ENCODE measurements around the gene NR1D1. TPM values are rescaled to one million over a fixed set of nuclear protein-coding genes. Genes with fewer than 3 reads are reported as not detected.

Gene NR1D1
- polyA plus RNA-seq, 3 donors = 3.2 to 4.7 (median 3.7) TPM

- DNase-seq (ENCODE audit: extremely low read depth in 1 of 11, low read depth in 9 of 11, low spot score in 4 of 11) = no peak
Observed at GRCh38 chr17:40087903-40088718, 12.3 kb downstream of the NR1D1 start.

- DNase-seq (ENCODE audit: extremely low read depth in 1 of 11, low read depth in 9 of 11, low spot score in 4 of 11) = no peak
Observed at GRCh38 chr17:40087049-40087794, 13.2 kb downstream of the NR1D1 start.

DNA sequence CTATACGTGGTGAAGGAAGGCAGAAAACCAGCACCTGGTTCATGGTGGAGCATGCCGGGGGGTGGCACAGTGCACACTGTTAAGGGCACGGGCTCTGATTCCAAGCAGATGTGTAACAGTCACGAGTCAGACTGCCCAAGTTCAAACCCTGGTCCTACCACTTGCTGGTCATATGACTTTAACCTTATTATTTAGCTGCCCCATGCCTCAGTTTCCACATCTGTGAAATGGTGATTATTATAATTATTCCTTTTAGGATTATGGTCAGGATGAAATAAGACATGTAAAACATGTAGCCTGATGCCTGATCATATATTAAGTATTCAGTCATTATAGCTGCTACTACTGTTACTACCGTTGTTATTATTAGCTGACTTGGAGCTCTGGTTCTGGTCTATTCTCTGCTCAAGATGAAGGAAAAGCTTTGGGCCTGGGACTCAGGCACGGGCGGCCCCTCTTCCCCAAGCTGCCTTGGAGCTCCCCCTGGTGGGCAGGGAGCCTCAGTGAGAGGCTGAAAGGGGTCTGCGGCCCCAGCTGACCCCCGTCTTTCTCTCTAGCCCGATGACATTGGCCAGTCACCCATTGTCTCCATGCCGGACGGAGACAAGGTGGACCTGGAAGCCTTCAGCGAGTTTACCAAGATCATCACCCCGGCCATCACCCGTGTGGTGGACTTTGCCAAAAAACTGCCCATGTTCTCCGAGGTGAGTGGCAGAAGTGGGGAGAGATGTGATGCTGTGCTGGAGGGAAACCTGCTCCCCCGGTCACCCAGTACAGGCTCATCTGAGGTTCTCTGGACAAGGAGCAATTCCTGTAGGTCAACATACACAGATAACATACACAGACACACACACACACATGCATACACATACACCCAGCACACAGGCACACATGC lies 14.0 kb downstream of the NR1D1 start:
- no peak for DNase-seq (ENCODE audit: extremely low read depth in 1 of 11, low read depth in 9 of 11, low spot score in 4 of 11)

GRCh38 chr17:40084477-40084876 lies 15.9 kb downstream of the NR1D1 start:
- DNase-seq (ENCODE audit: extremely low read depth in 1 of 11, low read depth in 9 of 11, low spot score in 4 of 11) = no peak

DNA sequence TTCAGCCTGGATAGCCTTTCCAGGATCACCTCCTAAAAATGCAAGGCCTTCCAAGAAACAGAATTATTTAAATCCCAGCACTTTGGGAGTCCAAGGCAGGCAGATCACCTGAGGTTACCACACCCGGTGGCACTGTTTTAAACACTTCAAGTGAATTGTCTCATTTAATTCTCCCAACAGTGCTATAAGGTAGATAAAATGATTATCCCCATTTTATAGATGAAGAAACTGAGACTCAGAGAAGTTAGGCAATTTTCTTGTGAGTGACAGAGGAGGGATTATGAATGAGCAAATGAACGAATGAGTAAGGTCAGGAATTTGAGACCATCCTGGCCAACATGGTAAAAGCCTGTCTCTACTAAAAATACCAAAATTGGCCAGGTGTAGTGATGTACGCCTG lies 20.8 kb downstream of the NR1D1 start:
- DNase-seq (ENCODE audit: extremely low read depth in 1 of 11, low read depth in 9 of 11, low spot score in 4 of 11) = no peak

GRCh38 chr17:40076591-40076990 lies 23.8 kb downstream of the NR1D1 start:
- DNase-seq (ENCODE audit: extremely low read depth in 1 of 11, low read depth in 9 of 11, low spot score in 4 of 11) = no peak

GRCh38 chr17:40075942-40076498 lies 24.4 kb downstream of the NR1D1 start:
- DNase-seq (ENCODE audit: extremely low read depth in 1 of 11, low read depth in 9 of 11, low spot score in 4 of 11) = no peak

- no peak for DNase-seq (ENCODE audit: extremely low read depth in 1 of 11, low read depth in 9 of 11, low spot score in 4 of 11)
Observed at GRCh38 chr17:40075201-40075941, 25.0 kb downstream of the NR1D1 start.

DNA sequence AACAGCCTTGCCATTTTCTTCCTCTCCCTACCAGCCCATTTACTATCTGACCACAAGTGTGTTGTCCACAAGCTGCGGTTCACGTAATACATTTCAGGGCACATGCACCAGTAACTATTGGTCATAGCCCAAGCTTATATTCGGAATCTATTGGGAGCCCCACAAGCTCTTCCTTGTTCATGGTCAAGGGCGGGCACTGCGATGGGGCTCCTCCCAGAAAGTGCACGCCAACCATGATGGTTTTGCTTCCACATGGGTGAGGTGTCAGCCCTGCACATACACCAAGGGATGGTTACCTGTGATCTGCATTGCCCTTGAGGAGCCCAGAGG lies 25.6 kb downstream of the NR1D1 start:
- no peak for DNase-seq (ENCODE audit: extremely low read depth in 1 of 11, low read depth in 9 of 11, low spot score in 4 of 11)

GRCh38 chr17:40074175-40074512 lies 26.2 kb downstream of the NR1D1 start:
- no peak for DNase-seq (ENCODE audit: extremely low read depth in 1 of 11, low read depth in 9 of 11, low spot score in 4 of 11)

DNA sequence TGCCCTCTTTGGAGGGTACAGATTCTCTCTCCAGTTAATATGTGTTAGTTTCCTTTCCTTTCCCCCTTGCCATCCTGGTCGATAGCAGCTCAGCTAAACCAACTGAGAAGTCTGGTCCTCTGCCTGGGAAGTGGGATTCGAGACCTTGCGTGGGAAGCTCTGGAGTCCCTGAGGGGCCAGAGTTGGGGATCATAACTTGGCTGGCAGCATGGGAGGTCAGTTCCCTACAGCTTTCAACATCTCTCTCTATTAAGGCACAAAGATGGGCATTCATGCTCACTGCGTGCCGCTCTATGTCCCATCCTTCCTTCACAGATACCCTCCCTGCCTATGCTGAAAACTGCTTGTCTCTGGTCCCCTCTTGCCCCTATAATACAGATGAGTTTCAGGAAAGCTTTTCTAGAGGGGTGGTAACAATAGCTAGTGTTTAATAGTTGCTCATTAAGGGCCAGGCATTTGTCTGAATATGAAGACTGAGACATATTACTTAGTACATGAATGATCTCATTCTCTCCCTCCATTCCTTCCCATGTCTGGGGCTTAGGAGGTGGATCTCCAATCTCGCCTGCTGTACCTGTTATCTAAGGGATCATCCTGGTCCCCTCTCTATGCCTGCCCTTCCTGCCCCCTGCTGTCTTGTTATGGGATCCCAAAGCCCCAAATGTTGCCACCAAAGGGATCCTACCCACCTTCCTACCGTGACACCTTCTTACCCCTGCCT lies 26.8 kb downstream of the NR1D1 start:
- no peak for DNase-seq (ENCODE audit: extremely low read depth in 1 of 11, low read depth in 9 of 11, low spot score in 4 of 11)

DNA sequence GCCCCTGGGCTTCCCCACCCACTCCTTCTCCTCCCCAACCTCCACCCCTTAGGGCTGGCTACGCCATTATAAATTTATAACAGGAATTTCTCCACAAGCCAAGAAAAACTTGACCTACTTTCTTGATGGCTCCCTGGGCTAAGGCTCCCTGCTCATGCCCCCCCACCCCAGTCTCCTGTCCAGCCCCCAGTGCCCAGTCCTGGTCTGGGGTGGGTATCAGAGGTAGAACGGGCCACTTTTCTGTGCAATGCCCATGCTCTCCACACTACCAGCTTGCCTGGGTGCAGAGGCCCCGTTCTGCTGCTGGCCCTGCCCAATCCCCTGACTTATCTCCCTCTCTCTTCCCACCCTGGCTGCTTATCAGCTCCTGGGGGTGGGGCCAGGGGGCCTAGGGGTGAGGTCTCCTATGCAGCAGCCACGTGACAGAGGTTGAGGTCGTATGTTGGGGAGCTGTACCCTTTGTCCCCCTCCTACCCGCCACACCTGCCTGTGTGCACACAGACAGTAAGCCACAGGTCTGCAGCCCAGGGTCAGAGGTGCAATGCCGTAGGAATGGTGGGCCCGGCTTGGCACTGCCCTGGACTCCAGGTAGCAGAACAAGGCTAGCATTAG lies 27.5 kb downstream of the NR1D1 start:
- no peak for DNase-seq (ENCODE audit: extremely low read depth in 1 of 11, low read depth in 9 of 11, low spot score in 4 of 11)

DNA sequence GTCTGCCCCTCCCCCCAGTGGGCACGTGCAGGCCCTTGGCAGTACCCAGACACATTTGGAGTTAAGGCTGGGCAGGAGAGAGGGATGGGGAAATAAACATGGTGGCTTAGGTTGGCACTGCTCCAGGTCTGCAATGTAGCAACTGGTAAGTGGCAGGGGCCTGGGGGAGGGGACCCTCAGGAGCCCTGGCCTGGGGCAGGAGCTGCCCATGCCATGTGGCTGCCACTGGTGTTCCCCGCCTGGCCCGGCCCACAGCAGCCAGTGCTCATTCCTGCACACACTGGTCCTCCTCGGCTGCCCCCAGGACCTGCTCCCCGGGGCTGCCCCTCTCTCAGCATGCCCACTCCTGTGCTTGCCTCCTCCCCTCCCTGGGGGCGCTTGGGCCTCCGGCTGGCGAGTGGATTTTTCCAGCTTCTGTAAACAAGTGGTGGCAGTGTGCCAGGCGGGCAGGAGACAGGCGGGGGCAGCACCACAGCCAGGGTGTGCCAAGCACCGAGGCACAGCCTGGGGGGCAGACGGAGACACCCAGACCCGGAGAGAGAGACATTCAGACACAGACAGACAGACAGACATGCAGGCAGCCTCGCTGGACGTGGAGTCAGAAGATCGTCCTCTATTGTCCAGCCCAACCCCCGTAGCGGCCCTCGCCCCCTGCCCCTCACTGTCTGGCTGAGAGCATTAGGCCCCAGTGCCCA lies 28.2 kb downstream of the NR1D1 start:
- no peak for DNase-seq (ENCODE audit: extremely low read depth in 1 of 11, low read depth in 9 of 11, low spot score in 4 of 11)

DNA sequence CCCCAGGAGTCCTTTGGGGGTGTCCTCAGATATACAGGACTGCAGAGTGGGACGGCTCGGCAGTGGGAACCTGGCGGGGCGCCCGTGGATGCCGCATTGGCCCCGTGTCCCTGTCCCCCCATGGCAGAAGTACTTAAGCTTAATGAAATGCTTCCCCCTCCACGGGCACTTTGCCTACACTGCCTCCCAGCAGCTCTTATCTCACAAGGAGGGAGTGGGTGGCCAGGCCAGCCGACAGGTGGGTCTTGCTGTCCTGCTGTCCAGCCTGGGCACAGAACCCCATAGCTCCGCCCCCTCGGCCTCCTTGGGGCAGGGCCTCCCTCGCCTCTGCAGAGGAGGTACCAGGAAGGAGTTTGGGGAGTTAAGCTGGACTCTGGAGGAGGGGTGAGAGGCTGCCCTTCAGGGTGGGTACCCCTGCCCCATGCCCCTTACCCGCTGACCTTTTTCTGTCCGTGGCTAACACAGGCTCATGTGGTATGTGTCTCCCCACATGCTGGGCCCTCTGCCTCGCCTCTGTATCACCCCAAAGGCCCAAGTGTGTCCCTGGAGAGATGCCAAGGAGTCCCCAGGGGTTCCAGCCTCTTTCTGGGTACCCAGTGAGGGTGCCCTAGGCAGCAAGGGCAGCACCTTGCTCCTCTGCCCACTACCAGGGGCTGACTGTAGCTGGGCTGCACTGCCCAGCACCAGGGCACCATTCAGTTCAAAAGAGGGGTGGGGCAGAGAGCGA lies 28.9 kb downstream of the NR1D1 start:
- no peak for DNase-seq (ENCODE audit: extremely low read depth in 1 of 11, low read depth in 9 of 11, low spot score in 4 of 11)

DNA sequence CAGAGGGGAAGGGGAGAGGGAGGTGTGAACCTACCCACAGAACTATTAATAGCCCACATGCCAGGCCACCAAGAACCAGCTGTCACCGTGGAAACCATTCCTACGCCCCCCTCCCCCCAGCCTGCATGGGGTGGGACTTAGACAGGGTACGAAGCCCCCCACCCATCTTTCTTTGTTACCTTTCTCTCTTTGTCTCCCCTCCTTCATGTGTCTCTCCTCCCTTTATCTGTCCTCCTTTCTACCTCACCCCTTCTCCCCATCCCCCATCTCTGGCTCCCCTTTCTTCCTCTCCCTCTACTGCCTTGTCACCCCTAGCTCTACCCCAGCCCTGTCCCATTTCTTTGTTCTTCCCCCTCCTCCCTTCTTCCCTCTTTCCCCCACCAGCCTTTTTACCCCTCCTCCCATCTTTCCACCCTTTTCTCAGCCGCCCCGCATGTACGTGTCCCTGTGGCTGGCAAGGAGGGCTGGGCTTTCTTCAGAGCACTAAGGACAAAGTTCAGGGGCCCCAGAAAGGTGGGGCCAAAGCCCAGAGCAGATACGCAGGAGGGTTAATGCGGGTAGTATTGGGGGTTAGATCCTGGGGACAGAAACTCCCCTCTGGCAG lies 29.6 kb downstream of the NR1D1 start:
- DNase-seq (ENCODE audit: extremely low read depth in 1 of 11, low read depth in 9 of 11, low spot score in 4 of 11) = no peak
